HCT116 (cell line): ENCODE data around the gene CNTNAP3. TPM values are rescaled to one million over a fixed set of nuclear protein-coding genes. Genes with fewer than 3 reads are reported as not detected.
"Not testable (repeated sequence)": the region's sequence is repeated elsewhere in the genome, so short reads cannot be mapped to it uniquely, and the experiment has no call there.

Source experiments
- ATAC-seq: fragments of 200-7000 bp; cut with Tn5 transposase; 2 replicates; pipeline ENCODE4 v1.9.1; 2020; ENCODE audit warnings: mild to moderate bottlenecking, moderate library complexity
- BruUV-seq: library from RNA; stranded (reverse); fragments of 400-500 nt; replicated peaks from 2 replicates; lab custom pipeline; 2021; lab: Mats Ljungman, UMichigan
- CTCF ChIA-PET: fragments of 300-600 bp; sonication (Branson Sonifier 250); formaldehyde crosslinking; loops from one replicate; lab custom pipeline; 2021; ENCODE audit warnings: antibody characterized with exemption; lab: Charles Lee
- POLR2A ChIA-PET: fragments of 300-600, 350-600 bp; sonication (Branson Sonifier 250); formaldehyde crosslinking; loops from one replicate; lab custom pipeline; 2021; ENCODE audit warnings: antibody characterized with exemption; lab: Charles Lee
- RAD21 ChIA-PET, 2 experiments: fragments of 300-600 bp; sonication (Branson Sonifier 250); formaldehyde crosslinking; loops; one replicate each; lab custom pipeline; 2023; ENCODE audit warnings: low total read pairs in 2 of 2; ENCODE audit not compliant: uncharacterized antibody in 2 of 2, unreplicated experiment in 2 of 2, low non-redundant PET in 1 of 2; lab: Charles Lee
- DNase-seq: peaks from one replicate; pipeline ENCODE4 v3.0.0-alpha.2; 2010; ENCODE audit warnings: low read depth, low spot score
- H2AFZ ChIP-seq: fragments of 200-600 bp; shearing (Covaris generic), sonication (generic); 2 replicates; pipeline ENCODE4 v1.6.1; 2017; ENCODE audit warnings: low read depth, mixed run types, mixed read lengths, antibody characterized with exemption, low read length; ENCODE audit not compliant: poor library complexity, severe bottlenecking
- H3K27ac ChIP-seq: 2 replicates; pipeline ENCODE4 v1.5.1; 2012; ENCODE audit warnings: low read depth, low read length
- H3K27me3 ChIP-seq: fragments of 200-600 bp; sonication (generic); 2 replicates; pipeline ENCODE4 v1.6.1; 2016; ENCODE audit warnings: mixed run types, low read length, mixed read lengths; ENCODE audit not compliant: insufficient read depth
- H3K36me3 ChIP-seq, 2 experiments: fragments of 200-500 bp in 1 of 2; fragments of 200-600 bp in 1 of 2; sonication (Bioruptor generic) in 1 of 2; sonication (generic) in 1 of 2; 2 replicates each; pipeline versions ENCODE4 v1.5.1 to v1.6.1; 2014 to 2016; ENCODE audit warnings: low read length in 2 of 2, inconsistent platforms in 1 of 2, mixed read lengths in 1 of 2, mixed run types in 1 of 2; ENCODE audit not compliant: insufficient read depth in 2 of 2, control insufficient read depth in 1 of 2
- H3K4me1 ChIP-seq, 2 experiments: fragments of 200-600 bp in 1 of 2; sonication (generic) in 1 of 2; 2 replicates each; pipeline versions ENCODE4 v1.5.1 to v1.6.1; 2012 to 2017; ENCODE audit warnings: low read length in 2 of 2, inconsistent platforms in 1 of 2, mild to moderate bottlenecking in 1 of 2, mixed read lengths in 1 of 2, mixed run types in 1 of 2, moderate library complexity in 1 of 2; ENCODE audit not compliant: insufficient read depth in 2 of 2, control insufficient read depth in 1 of 2
- H3K4me2 ChIP-seq: fragments of 200-600 bp; sonication (generic); 2 replicates; pipeline ENCODE4 v1.6.1; 2017; ENCODE audit warnings: mixed run types, low read length, mixed read lengths
- H3K4me3 ChIP-seq, 2 experiments: fragments of 200-600 bp in 1 of 2; sonication (generic) in 1 of 2; replicated peaks in 1 of 2; 2 replicates each; pipeline ENCODE4 v1.5.1; 2011 to 2016; ENCODE audit warnings: low read length in 2 of 2, control low read depth in 1 of 2, low read depth in 1 of 2, mild to moderate bottlenecking in 1 of 2, mixed read lengths in 1 of 2, mixed run types in 1 of 2
- H3K79me2 ChIP-seq: fragments of 200-600 bp; sonication (generic); 2 replicates; pipeline ENCODE4 v1.6.1; 2017; ENCODE audit warnings: mild to moderate bottlenecking, mixed run types, low read length, moderate library complexity, mixed read lengths; ENCODE audit not compliant: insufficient read depth
- H3K9ac ChIP-seq: fragments of 200-600 bp; sonication (generic); 2 replicates; pipeline ENCODE4 v1.6.1; 2016; ENCODE audit warnings: low read length, mixed read lengths
- H3K9me2 ChIP-seq: fragments of 200-600 bp; sonication (generic), shearing (Covaris generic); 2 replicates; pipeline ENCODE4 v1.6.1; 2017; ENCODE audit warnings: mixed run types, mild to moderate bottlenecking, moderate library complexity; ENCODE audit not compliant: insufficient read depth
- H3K9me3 ChIP-seq, 2 experiments: fragments of 200-500 bp in 1 of 2; fragments of 200-600 bp in 1 of 2; sonication (Bioruptor generic) in 1 of 2; sonication (generic) in 1 of 2; 2 replicates each; pipeline ENCODE4 v1.6.1; 2014 to 2017; ENCODE audit warnings: low read length in 2 of 2, mixed read lengths in 2 of 2, inconsistent platforms in 1 of 2, low read depth in 1 of 2, mild to moderate bottlenecking in 1 of 2, mixed run types in 1 of 2, moderate library complexity in 1 of 2; ENCODE audit not compliant: control insufficient read depth in 1 of 2, insufficient read depth in 1 of 2
- H4K20me1 ChIP-seq: fragments of 200-600 bp; sonication (generic), shearing (Covaris generic); 2 replicates; pipeline ENCODE4 v1.6.1; 2017; ENCODE audit warnings: mixed run types, mild to moderate bottlenecking, moderate library complexity; ENCODE audit not compliant: insufficient read depth
- intact Hi-C: fragments of 100-400 bp; cut with micrococcal nuclease; formaldehyde crosslinking; loops from 2 replicates; pipeline ENCODE4 v1.10.0; 2022
- total RNA-seq: library from RNA; stranded (reverse); gene quantifications from one replicate; pipeline ENCODE4 v1.2.1, GENCODE V29; 2021; ENCODE audit not compliant: unreplicated experiment

Gene CNTNAP3
- total RNA-seq, 1 experiment from 2014 or later: 14.8 TPM

DNA sequence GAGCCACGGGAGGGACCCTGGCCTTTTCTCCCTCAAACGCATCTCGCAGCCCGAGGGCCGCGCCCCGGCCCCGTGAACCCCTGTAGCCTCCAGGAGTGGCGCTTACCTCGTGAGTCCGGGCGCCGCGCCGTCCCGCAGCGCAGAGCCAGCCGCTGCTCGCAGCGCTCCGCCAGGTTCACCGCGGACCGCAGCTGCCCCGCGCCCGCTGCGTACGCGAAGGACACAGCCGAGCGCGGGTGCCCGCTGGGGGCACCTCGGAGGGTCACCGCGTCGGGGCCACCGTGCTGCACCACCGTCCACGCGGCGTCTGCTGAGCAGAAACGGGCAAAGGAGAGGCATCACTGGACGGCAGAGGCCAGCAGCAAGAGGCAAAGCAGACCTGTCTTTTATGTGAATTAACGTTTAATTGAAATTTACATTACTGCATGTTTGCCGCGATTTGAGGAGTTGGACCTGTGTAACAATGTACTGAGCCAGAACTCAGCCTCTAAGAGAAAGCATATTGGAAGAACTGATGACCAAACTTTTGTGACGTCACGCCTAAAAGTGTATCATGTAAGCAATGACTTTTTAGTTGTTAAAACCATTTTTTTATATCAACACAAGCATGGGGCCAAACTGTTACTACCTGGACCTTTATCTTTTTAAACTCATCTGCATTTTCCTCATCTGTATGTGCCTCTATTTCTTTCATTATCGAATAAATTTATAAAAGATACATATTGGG lies 155.0 kb downstream of the CNTNAP3 start:
- ATAC-seq, H3K4me2 ChIP-seq, H3K36me3 ChIP-seq, H3K9me3 ChIP-seq, H2AFZ ChIP-seq, RAD21 ChIA-PET, BruUV-seq, H3K9ac ChIP-seq, H3K4me3 ChIP-seq, POLR2A ChIA-PET, CTCF ChIA-PET, DNase-seq, H3K27me3 ChIP-seq, H3K27ac ChIP-seq, H3K9me2 ChIP-seq, H3K4me1 ChIP-seq, H3K79me2 ChIP-seq, intact Hi-C loops, H4K20me1 ChIP-seq: not testable (repeated sequence)

DNA sequence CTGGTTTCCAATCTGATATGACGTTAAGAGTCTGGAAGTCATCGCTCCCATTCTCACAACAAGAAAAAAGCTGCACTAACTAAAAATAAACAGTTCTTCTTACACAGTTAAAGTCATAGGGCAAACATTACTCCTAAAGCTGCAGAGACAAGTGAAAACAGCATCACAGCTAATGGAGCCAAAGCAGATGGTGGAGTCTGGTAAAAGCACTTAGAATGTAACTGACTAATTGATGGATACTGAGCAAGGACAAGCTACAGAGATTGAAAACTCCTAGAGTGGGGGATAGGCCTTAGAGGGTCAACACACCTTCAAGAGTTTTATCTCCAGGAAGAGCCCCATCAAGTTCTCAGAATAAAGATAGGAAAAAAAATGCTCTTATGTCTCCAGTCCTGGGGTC lies 166.6 kb downstream of the CNTNAP3 start:
- DNase-seq, H3K9me2 ChIP-seq, H3K27me3 ChIP-seq, CTCF ChIA-PET, H3K9ac ChIP-seq, BruUV-seq, H4K20me1 ChIP-seq, H3K36me3 ChIP-seq, RAD21 ChIA-PET, H3K4me1 ChIP-seq, H2AFZ ChIP-seq, H3K4me3 ChIP-seq, intact Hi-C loops, H3K4me2 ChIP-seq, POLR2A ChIA-PET, ATAC-seq, H3K9me3 ChIP-seq, H3K79me2 ChIP-seq, H3K27ac ChIP-seq: not testable (repeated sequence)

DNA sequence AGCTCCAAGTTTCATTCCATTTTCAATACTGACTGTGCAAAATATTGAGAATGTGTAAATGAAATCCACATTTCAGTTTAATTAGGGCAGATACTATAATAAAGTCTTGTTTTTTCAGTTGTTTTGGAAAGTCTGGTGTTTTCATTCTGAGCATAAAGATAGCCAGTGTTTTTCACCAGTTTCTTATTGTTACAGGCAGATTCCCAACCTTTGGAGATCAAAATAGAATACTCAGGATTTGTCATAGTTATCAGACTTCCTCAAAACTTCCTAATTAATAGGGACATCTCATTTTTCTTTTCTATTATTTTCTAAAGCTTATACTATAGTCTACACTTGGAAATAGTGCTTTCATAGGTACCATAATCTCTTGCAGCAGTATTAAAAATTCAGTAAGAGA lies 176.2 kb downstream of the CNTNAP3 start:
- H3K27ac ChIP-seq, intact Hi-C loops, H3K4me3 ChIP-seq, H3K9ac ChIP-seq, DNase-seq, H3K36me3 ChIP-seq, RAD21 ChIA-PET, H3K79me2 ChIP-seq, H2AFZ ChIP-seq, POLR2A ChIA-PET, H4K20me1 ChIP-seq, H3K9me2 ChIP-seq, H3K4me1 ChIP-seq, H3K27me3 ChIP-seq, CTCF ChIA-PET, BruUV-seq, ATAC-seq, H3K9me3 ChIP-seq, H3K4me2 ChIP-seq: not testable (repeated sequence)
